GM23338 (cell line): Measurements from ENCODE around the gene TNFRSF1A. TPM values are rescaled to one million over a fixed set of nuclear protein-coding genes. Genes with fewer than 3 reads are reported as not detected.

Experiments used
- ATAC-seq: fragments of 200-7000 bp; cut with Tn5 transposase; 3 replicates; pipeline ENCODE4 v1.9.1; 2020
- DNase-seq: peaks from one replicate; pipeline ENCODE4 v3.0.0-alpha.2; 2015; ENCODE audit warnings: low spot score
- H2AFZ ChIP-seq: fragments of 200-600 bp; sonication (generic); 2 replicates; pipeline ENCODE4 v1.8.0; 2016; ENCODE audit warnings: antibody characterized with exemption, mild to moderate bottlenecking, moderate library complexity
- H3F3A ChIP-seq: fragments of 200-600 bp; sonication (generic); replicated peaks from 2 replicates; pipeline ENCODE4 v1.8.0; 2017; ENCODE audit warnings: antibody characterized with exemption, mixed run types, low read depth
- H3K27ac ChIP-seq: fragments of 200-600 bp; sonication (generic); 2 replicates; pipeline ENCODE4 v1.6.1; 2016; ENCODE audit warnings: low read depth
- H3K27me3 ChIP-seq: fragments of 200-600 bp; sonication (generic); 2 replicates; pipeline ENCODE4 v1.8.0; 2016; ENCODE audit warnings: mild to moderate bottlenecking, mixed run types, moderate library complexity; ENCODE audit not compliant: insufficient read depth
- H3K36me3 ChIP-seq: fragments of 200-600 bp; sonication (generic); 2 replicates; pipeline ENCODE4 v1.8.0; 2016; ENCODE audit warnings: mild to moderate bottlenecking; ENCODE audit not compliant: insufficient read depth
- H3K4me1 ChIP-seq: fragments of 200-600 bp; sonication (generic); 2 replicates; pipeline ENCODE4 v1.8.0; 2016; ENCODE audit warnings: mild to moderate bottlenecking, moderate library complexity; ENCODE audit not compliant: insufficient read depth
- H3K4me2 ChIP-seq: fragments of 200-600 bp; sonication (generic); 2 replicates; pipeline ENCODE4 v1.7.1; 2017; ENCODE audit warnings: mixed run types
- H3K4me3 ChIP-seq: fragments of 200-600 bp; sonication (generic); 2 replicates; pipeline ENCODE4 v1.6.1; 2016; ENCODE audit warnings: mixed run types
- H3K79me2 ChIP-seq: fragments of 200-600 bp; sonication (generic); replicated peaks from 2 replicates; pipeline ENCODE4 v1.8.0; 2017; ENCODE audit warnings: mild to moderate bottlenecking; ENCODE audit not compliant: insufficient read depth
- H3K9me2 ChIP-seq: fragments of 200-600 bp; sonication (generic); 2 replicates; pipeline ENCODE4 v1.8.0; 2017; ENCODE audit not compliant: insufficient read depth
- H4K20me1 ChIP-seq: fragments of 200-600 bp; sonication (generic); replicated peaks from 2 replicates; pipeline ENCODE4 v1.8.0; 2017; ENCODE audit warnings: mild to moderate bottlenecking; ENCODE audit not compliant: insufficient read depth
- H3K27ac Mint-ChIP-seq: 2 replicates; pipeline ENCODE4 v1.8.0; 2020; ENCODE audit warnings: inconsistent platforms, mild to moderate bottlenecking, moderate library complexity, mixed read lengths
- H3K27me3 Mint-ChIP-seq: 3 replicates; pipeline ENCODE4 v1.8.0; 2022; ENCODE audit warnings: low read depth, mild to moderate bottlenecking, moderate library complexity, mixed read lengths, inconsistent platforms; ENCODE audit not compliant: insufficient read depth, poor library complexity
- H3K36me3 Mint-ChIP-seq: 3 replicates; pipeline ENCODE4 v1.8.0; 2021; ENCODE audit warnings: low read depth, mild to moderate bottlenecking, inconsistent platforms, moderate library complexity, mixed read lengths
- H3K4me1 Mint-ChIP-seq: 3 replicates; pipeline ENCODE4 v1.8.0; 2020; ENCODE audit warnings: mild to moderate bottlenecking, inconsistent platforms, mixed read lengths
- H3K4me3 Mint-ChIP-seq: 3 replicates; pipeline ENCODE4 v1.8.0; 2021; ENCODE audit warnings: moderate library complexity, mild to moderate bottlenecking, inconsistent platforms, mixed read lengths
- H3K9me3 Mint-ChIP-seq: 3 replicates; pipeline ENCODE4 v1.8.0; 2020; ENCODE audit warnings: moderate library complexity, mild to moderate bottlenecking, inconsistent platforms, mixed read lengths
- CREB1 ChIP-seq: fragments of 250-450 bp; sonication (Bioruptor Pico); IDR thresholded peaks from 2 replicates; pipeline ENCODE4 v1.5.0; 2020; ENCODE audit warnings: low read depth, mild to moderate bottlenecking, moderate library complexity
- EZH2 ChIP-seq: fragments of 200-600 bp; sonication (generic); IDR thresholded peaks from one replicate; pipeline ENCODE4 v1.8.0; 2017; ENCODE audit warnings: antibody characterized with exemption, mild to moderate bottlenecking, low read depth; ENCODE audit not compliant: unreplicated experiment
- EZH2phosphoT487 ChIP-seq: fragments of 200-600 bp; sonication (generic); IDR thresholded peaks from one replicate; pipeline ENCODE4 v1.8.1; 2018; ENCODE audit warnings: antibody characterized with exemption; ENCODE audit not compliant: unreplicated experiment
- JUNB ChIP-seq: IDR thresholded peaks from one replicate; pipeline ENCODE4 v1.6.1; 2016; ENCODE audit warnings: antibody characterized with exemption; ENCODE audit not compliant: unreplicated experiment
- NANOG ChIP-seq: IDR thresholded peaks from 2 replicates; pipeline ENCODE4 v1.6.1; 2016; ENCODE audit warnings: antibody characterized with exemption, borderline replicate concordance
- STAT1 ChIP-seq: IDR thresholded peaks from one replicate; pipeline ENCODE4 v1.6.1; 2016; ENCODE audit warnings: antibody characterized with exemption; ENCODE audit not compliant: unreplicated experiment
- ZNF114 ChIP-seq: fragments of 250-450 bp; sonication (Bioruptor Pico); IDR thresholded peaks from 2 replicates; pipeline ENCODE4 v1.5.0; 2020; ENCODE audit warnings: mild to moderate bottlenecking, moderate library complexity
- ZNF331 ChIP-seq: fragments of 250-450 bp; sonication (Bioruptor Pico); IDR thresholded peaks from 2 replicates; pipeline ENCODE4 v1.5.0; 2020; ENCODE audit warnings: low read depth, mild to moderate bottlenecking, moderate library complexity
- polyA plus RNA-seq: library from polyadenylated mRNA; unstranded; fragments of >200 nt; fragmentation: Nextera tagmentation; extraction: Ambion mirVana; gene quantifications from 2 replicates; pipeline ENCODE4 v1.2.1, GENCODE V29; 2016
- total RNA-seq: library from RNA; depleted of rRNA; stranded (reverse); fragments of >200 nt; shearing (Covaris generic); gene quantifications from 2 replicates; pipeline ENCODE4 v1.2.3, GENCODE V29; 2014
- TF ChIP-seq, protein P1 (sequence below): fragments of 250-450 bp; sonication (Bioruptor Pico); IDR thresholded peaks from 2 replicates; pipeline ENCODE4 v1.5.0; 2020; ENCODE audit warnings: mild to moderate bottlenecking, moderate library complexity
- TF ChIP-seq, protein P2 (sequence below), 2 experiments: fragments of 200-600 bp in 1 of 2; sonication (generic) in 1 of 2; conservative IDR thresholded peaks; 2 replicates each; pipeline versions ENCODE4 v1.5.1 to v1.6.1; 2016 to 2017; ENCODE audit warnings: antibody characterized with exemption in 2 of 2, low read depth in 2 of 2, mild to moderate bottlenecking in 2 of 2, moderate library complexity in 1 of 2
- TF ChIP-seq, protein P3 (sequence below): IDR thresholded peaks from one replicate; pipeline ENCODE4 v1.6.1; 2018; ENCODE audit warnings: antibody characterized with exemption; ENCODE audit not compliant: unreplicated experiment
- TF ChIP-seq, protein P4 (sequence below): IDR thresholded peaks from 2 replicates; pipeline ENCODE4 v1.6.1; 2016; ENCODE audit warnings: antibody characterized with exemption

Gene TNFRSF1A
- total and polyA plus RNA-seq, 2 experiments from 2014 or later: 24.3 to 43.4 TPM

DNA sequence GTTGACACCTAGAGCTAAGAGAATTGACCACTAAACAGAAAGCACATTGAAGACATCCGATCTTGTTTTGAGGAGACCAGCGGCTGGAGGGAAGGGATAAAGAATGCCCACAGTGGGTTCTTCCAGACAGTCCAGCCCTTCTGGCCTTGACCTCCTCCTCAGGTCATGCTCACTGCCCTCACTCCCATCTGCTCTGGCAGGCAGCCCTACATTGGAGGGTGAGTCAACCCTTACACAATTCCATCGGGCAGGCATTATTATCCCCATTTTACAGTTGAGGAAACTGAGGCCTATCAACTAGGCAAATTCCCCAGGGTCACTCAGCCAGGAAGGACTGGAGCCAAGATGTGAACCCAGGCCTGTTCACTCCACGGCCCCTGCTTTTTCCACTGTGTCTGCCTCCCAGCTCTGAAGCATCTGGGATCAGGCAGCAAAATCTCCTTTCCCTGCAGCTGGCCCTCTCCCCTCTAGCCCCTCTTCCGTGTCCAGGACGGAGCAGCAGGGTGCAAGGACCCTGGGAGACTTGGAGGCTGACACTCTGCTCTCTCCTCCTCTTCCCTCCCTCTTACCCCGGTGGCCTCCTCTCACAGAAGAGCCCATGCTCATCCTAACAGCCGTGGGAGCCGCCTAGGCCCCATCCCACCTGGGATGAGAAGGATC, 28.2 kb upstream of the TNFRSF1A start (continued):
- TF ChIP-seq, protein P1, sequence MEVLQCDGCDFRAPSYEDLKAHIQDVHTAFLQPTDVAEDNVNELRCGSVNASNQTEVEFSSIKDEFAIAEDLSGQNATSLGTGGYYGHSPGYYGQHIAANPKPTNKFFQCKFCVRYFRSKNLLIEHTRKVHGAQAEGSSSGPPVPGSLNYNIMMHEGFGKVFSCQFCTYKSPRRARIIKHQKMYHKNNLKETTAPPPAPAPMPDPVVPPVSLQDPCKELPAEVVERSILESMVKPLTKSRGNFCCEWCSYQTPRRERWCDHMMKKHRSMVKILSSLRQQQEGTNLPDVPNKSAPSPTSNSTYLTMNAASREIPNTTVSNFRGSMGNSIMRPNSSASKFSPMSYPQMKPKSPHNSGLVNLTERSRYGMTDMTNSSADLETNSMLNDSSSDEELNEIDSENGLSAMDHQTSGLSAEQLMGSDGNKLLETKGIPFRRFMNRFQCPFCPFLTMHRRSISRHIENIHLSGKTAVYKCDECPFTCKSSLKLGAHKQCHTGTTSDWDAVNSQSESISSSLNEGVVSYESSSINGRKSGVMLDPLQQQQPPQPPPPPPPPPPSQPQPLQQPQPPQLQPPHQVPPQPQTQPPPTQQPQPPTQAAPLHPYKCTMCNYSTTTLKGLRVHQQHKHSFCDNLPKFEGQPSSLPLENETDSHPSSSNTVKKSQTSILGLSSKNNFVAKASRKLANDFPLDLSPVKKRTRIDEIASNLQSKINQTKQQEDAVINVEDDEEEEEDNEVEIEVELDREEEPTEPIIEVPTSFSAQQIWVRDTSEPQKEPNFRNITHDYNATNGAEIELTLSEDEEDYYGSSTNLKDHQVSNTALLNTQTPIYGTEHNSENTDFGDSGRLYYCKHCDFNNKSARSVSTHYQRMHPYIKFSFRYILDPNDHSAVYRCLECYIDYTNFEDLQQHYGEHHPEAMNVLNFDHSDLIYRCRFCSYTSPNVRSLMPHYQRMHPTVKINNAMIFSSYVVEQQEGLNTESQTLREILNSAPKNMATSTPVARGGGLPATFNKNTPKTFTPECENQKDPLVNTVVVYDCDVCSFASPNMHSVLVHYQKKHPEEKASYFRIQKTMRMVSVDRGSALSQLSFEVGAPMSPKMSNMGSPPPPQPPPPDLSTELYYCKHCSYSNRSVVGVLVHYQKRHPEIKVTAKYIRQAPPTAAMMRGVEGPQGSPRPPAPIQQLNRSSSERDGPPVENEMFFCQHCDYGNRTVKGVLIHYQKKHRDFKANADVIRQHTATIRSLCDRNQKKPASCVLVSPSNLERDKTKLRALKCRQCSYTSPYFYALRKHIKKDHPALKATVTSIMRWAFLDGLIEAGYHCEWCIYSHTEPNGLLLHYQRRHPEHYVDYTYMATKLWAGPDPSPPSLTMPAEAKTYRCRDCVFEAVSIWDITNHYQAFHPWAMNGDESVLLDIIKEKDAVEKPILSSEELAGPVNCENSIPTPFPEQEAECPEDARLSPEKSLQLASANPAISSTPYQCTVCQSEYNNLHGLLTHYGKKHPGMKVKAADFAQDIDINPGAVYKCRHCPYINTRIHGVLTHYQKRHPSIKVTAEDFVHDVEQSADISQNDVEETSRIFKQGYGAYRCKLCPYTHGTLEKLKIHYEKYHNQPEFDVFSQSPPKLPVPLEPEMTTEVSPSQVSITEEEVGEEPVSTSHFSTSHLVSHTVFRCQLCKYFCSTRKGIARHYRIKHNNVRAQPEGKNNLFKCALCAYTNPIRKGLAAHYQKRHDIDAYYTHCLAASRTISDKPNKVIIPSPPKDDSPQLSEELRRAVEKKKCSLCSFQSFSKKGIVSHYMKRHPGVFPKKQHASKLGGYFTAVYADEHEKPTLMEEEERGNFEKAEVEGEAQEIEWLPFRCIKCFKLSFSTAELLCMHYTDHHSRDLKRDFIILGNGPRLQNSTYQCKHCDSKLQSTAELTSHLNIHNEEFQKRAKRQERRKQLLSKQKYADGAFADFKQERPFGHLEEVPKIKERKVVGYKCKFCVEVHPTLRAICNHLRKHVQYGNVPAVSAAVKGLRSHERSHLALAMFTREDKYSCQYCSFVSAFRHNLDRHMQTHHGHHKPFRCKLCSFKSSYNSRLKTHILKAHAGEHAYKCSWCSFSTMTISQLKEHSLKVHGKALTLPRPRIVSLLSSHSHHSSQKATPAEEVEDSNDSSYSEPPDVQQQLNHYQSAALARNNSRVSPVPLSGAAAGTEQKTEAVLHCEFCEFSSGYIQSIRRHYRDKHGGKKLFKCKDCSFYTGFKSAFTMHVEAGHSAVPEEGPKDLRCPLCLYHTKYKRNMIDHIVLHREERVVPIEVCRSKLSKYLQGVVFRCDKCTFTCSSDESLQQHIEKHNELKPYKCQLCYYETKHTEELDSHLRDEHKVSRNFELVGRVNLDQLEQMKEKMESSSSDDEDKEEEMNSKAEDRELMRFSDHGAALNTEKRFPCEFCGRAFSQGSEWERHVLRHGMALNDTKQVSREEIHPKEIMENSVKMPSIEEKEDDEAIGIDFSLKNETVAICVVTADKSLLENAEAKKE (CRISPR knock-in tag): no peak
- TF ChIP-seq STAT1 (no peak), ZNF331 (CRISPR knock-in tag) (no peak), EZH2phosphoT487 (no peak)
- TF ChIP-seq, protein P2, sequence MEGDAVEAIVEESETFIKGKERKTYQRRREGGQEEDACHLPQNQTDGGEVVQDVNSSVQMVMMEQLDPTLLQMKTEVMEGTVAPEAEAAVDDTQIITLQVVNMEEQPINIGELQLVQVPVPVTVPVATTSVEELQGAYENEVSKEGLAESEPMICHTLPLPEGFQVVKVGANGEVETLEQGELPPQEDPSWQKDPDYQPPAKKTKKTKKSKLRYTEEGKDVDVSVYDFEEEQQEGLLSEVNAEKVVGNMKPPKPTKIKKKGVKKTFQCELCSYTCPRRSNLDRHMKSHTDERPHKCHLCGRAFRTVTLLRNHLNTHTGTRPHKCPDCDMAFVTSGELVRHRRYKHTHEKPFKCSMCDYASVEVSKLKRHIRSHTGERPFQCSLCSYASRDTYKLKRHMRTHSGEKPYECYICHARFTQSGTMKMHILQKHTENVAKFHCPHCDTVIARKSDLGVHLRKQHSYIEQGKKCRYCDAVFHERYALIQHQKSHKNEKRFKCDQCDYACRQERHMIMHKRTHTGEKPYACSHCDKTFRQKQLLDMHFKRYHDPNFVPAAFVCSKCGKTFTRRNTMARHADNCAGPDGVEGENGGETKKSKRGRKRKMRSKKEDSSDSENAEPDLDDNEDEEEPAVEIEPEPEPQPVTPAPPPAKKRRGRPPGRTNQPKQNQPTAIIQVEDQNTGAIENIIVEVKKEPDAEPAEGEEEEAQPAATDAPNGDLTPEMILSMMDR (conservative IDR thresholded peaks at IDR 0.05; ENCODE audit: low read depth in 2 of 2): no peak

DNA sequence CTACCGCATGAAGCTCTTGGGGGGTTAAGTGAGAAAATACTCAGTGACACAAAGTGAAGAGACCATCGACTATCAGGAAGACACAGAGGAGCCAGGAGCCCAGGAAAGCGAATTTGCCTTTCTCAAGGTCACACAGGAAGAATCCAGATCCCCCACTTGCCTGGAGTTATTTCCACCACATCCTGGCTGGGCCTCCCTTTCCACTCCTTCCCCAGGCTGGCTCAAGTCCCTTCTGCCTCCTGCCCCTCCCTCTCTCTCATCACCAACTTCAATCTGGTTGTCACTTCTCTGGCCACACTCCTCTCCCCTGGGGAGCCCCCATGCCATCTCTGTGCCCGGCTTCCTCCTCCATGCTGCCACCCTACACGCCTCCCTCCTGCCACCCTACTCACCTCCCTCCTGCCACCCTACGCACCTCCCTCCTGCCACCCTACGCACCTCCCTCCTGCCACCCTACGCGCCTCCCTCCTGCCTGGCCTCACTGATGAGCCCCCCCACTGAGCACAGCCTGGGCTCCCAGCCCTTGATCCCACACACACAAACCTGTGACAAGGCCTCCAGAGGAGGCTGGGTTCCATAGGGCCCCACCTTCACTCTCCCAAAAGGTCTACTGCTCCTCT, 27.1 kb upstream of the TNFRSF1A start:
- Mint-ChIP-seq H3K4me1 (peaks cover 67% of the 10 kb centered on the region), H3K4me3 (no peak overlapping the region), H3K9me3 (no peaks in the 10 kb centered on the region), H3K27me3 (peaks cover 12% of the 10 kb centered on the region), H3K27ac (peak overlapping the region; percentile 65), H3K36me3 (peaks cover 59% of the 10 kb centered on the region)
- H3K4me2 ChIP-seq: no peak overlapping the region
- DNase-seq (no peak), ATAC-seq (no peak)
- peaks cover 24% of the 10 kb centered on the region for H4K20me1 ChIP-seq
- peaks cover 44% of the 10 kb centered on the region for H3K4me1 ChIP-seq
- peaks cover 29% of the 10 kb centered on the region; the same call in 1 of the 2 replicates for H3F3A ChIP-seq
- H3K36me3 ChIP-seq: no peaks in the 10 kb centered on the region
- H3K4me3 ChIP-seq: no peak overlapping the region
- H3K79me2 ChIP-seq: peaks cover 95% of the 10 kb centered on the region
- H3K27ac ChIP-seq: no peak overlapping the region
- H2AFZ ChIP-seq: no peak overlapping the region
- no peaks in the 10 kb centered on the region for H3K27me3 ChIP-seq
- H3K9me2 ChIP-seq: no peaks in the 10 kb centered on the region
- TF ChIP-seq, protein P3, sequence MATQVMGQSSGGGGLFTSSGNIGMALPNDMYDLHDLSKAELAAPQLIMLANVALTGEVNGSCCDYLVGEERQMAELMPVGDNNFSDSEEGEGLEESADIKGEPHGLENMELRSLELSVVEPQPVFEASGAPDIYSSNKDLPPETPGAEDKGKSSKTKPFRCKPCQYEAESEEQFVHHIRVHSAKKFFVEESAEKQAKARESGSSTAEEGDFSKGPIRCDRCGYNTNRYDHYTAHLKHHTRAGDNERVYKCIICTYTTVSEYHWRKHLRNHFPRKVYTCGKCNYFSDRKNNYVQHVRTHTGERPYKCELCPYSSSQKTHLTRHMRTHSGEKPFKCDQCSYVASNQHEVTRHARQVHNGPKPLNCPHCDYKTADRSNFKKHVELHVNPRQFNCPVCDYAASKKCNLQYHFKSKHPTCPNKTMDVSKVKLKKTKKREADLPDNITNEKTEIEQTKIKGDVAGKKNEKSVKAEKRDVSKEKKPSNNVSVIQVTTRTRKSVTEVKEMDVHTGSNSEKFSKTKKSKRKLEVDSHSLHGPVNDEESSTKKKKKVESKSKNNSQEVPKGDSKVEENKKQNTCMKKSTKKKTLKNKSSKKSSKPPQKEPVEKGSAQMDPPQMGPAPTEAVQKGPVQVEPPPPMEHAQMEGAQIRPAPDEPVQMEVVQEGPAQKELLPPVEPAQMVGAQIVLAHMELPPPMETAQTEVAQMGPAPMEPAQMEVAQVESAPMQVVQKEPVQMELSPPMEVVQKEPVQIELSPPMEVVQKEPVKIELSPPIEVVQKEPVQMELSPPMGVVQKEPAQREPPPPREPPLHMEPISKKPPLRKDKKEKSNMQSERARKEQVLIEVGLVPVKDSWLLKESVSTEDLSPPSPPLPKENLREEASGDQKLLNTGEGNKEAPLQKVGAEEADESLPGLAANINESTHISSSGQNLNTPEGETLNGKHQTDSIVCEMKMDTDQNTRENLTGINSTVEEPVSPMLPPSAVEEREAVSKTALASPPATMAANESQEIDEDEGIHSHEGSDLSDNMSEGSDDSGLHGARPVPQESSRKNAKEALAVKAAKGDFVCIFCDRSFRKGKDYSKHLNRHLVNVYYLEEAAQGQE: no peak
- TF ChIP-seq ZNF114 (CRISPR knock-in tag) (no peak), EZH2 (no peak), NANOG (no peak), JUNB (no peak), CREB1 (CRISPR knock-in tag) (no peak), EZH2phosphoT487 (no peak)
- TF ChIP-seq, protein P4, sequence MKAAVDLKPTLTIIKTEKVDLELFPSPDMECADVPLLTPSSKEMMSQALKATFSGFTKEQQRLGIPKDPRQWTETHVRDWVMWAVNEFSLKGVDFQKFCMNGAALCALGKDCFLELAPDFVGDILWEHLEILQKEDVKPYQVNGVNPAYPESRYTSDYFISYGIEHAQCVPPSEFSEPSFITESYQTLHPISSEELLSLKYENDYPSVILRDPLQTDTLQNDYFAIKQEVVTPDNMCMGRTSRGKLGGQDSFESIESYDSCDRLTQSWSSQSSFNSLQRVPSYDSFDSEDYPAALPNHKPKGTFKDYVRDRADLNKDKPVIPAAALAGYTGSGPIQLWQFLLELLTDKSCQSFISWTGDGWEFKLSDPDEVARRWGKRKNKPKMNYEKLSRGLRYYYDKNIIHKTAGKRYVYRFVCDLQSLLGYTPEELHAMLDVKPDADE: no peak
